Esophagus muscularis mucosa (tissue), 4 donors: ENCODE results near the gene UBE2Z. TPM values are rescaled to one million over a fixed set of nuclear protein-coding genes. Genes with fewer than 3 reads are reported as not detected.
A peak's percentile ranks its signal among the peaks of the same experiment; 100 is the strongest.

Source experiments
- DNase-seq: peaks from one replicate; pipeline ENCODE4 v3.0.0-alpha.2; 2017; ENCODE audit errors: extremely low spot score
- H3K27ac ChIP-seq, 4 donors: fragments of 200-600 bp; sonication (generic); replicated peaks in 1 of 4; 1 replicate in 3 of 4; 2 replicates in 1 of 4; pipeline ENCODE4 v1.5.1; 2016 to 2019; ENCODE audit warnings: mild to moderate bottlenecking in 1 of 4
- H3K27me3 ChIP-seq, 4 donors: fragments of 200-600 bp; sonication (generic); one replicate each; pipeline versions ENCODE4 v1.5.1 to v1.6.0; 2016 to 2019
- H3K36me3 ChIP-seq, 4 donors: fragments of 200-600 bp; sonication (generic); one replicate each; pipeline ENCODE4 v1.5.1; 2016 to 2019
- H3K4me1 ChIP-seq, 4 donors: fragments of 200-600 bp; sonication (generic); one replicate each; pipeline ENCODE4 v1.5.1; 2016 to 2019
- H3K4me3 ChIP-seq, 4 donors: fragments of 200-600 bp; sonication (generic); 1 replicate in 2 of 4; 2 replicates in 2 of 4; pipeline ENCODE4 v1.5.1; 2016 to 2019; ENCODE audit warnings: mild to moderate bottlenecking in 4 of 4, moderate library complexity in 1 of 4
- H3K9me3 ChIP-seq, 4 donors: fragments of 200-600 bp; sonication (generic); 1 replicate in 3 of 4; 2 replicates in 1 of 4; pipeline ENCODE4 v1.5.1; 2016 to 2019
- CTCF ChIP-seq, 3 experiments: fragments of 200-600 bp in 2 of 3; fragments of 450-650 bp in 1 of 3; sonication (generic) in 2 of 3; IDR thresholded peaks; one replicate each; pipeline ENCODE4 v1.5.1; 2017 to 2019; ENCODE audit warnings: antibody characterized with exemption in 3 of 3, mild to moderate bottlenecking in 2 of 3, moderate library complexity in 1 of 3
- EP300 ChIP-seq: sonication (generic); formaldehyde crosslinking; IDR thresholded peaks from one replicate; pipeline ENCODE4 v1.6.1; 2017; ENCODE audit warnings: antibody characterized with exemption
- POLR2A ChIP-seq: fragments of 450-650 bp; IDR thresholded peaks from one replicate; pipeline ENCODE4 v1.6.1; 2017; ENCODE audit warnings: antibody characterized with exemption, moderate library complexity, mild to moderate bottlenecking, low read depth
- POLR2AphosphoS5 ChIP-seq, 2 donors: sonication (generic); formaldehyde crosslinking; IDR thresholded peaks; one replicate each; pipeline ENCODE4 v1.6.1; 2017; ENCODE audit warnings: antibody characterized with exemption in 2 of 2
- WGBS: methylation state at CpG from one replicate; pipeline ENCODE4 v1.1.5; 2018; 5-methylcytosine and 5-hydroxymethylcytosine counted together
- intact Hi-C: fragments of 100-400 bp; cut with DNase I; formaldehyde crosslinking; loops from one replicate; pipeline ENCODE4 v1.15.1; 2023
- total RNA-seq, 4 donors: library from RNA; depleted of rRNA; stranded (reverse); fragments of >200 nt; gene quantifications; one replicate each; pipeline versions ENCODE4 v1.1.0 to v1.2.1, GENCODE V29; 2016

Gene UBE2Z
- total RNA-seq, 4 donors from 2014 or later, result 46.4 to 76.4 (median 62.9) TPM

- TF ChIP-seq EP300, result no peak
- TF ChIP-seq POLR2A, result no peak
- TF ChIP-seq CTCF (IDR thresholded peaks at IDR 0.05), result no peak
- TF ChIP-seq POLR2AphosphoS5 (IDR thresholded peaks at IDR 0.05), result no peak
- no peak for DNase-seq
- peaks cover 19 to 39% (median 28%) of the 10 kb centered on the region in 4 donors for H3K4me1 ChIP-seq
- H3K4me3 ChIP-seq, result no peak overlapping the region
- H3K27me3 ChIP-seq, result peaks cover 0 to 18% (median 0%) of the 10 kb centered on the region in 4 donors
- intact Hi-C loops, result no loop called here
- WGBS, result 51% methylated on average over 5 of the region's 5 CpGs
- no peaks in the 10 kb centered on the region for H3K9me3 ChIP-seq
- H3K36me3 ChIP-seq, result no peaks in the 10 kb centered on the region
- H3K27ac ChIP-seq, result peak overlapping the region; percentile 4 to 63 (median 24)
Observed at GRCh38 chr17:48873696-48874443, 34.3 kb upstream of the UBE2Z start.

GRCh38 chr17:48878920-48879898 lies 29.0 kb upstream of the UBE2Z start:
- 21% methylated on average over 12 of the region's 12 CpGs for WGBS
- H3K4me3 ChIP-seq, result no peak overlapping the region
- DNase-seq, result no peak

GRCh38 chr17:48882272-48882671 lies 25.9 kb upstream of the UBE2Z start:
- H3K27me3 ChIP-seq, result peaks cover 0 to 31% (median 0%) of the 10 kb centered on the region in 4 donors
- no peak overlapping the region for H3K27ac ChIP-seq
- intact Hi-C loops, result no loop called here
- H3K36me3 ChIP-seq, result no peaks in the 10 kb centered on the region
- H3K9me3 ChIP-seq, result no peaks in the 10 kb centered on the region
- TF ChIP-seq POLR2A (no peak), CTCF (IDR thresholded peaks at IDR 0.05) (no peak)
- WGBS, result 79% methylated on average over 2 of the region's 2 CpGs
- DNase-seq, result no peak
- H3K4me1 ChIP-seq, result peaks cover 5 to 9% (median 7%) of the 10 kb centered on the region in 4 donors
- H3K4me3 ChIP-seq, result no peak overlapping the region

More at GRCh38 chr17:48878920-48879898, 29.0 kb upstream of the UBE2Z start:
- Histone ChIP-seq H3K9me3 (no peaks in the 10 kb centered on the region), H3K4me1 (no peaks in the 10 kb centered on the region), H3K27me3 (peaks cover 0 to 37% (median 0%) of the 10 kb centered on the region in 4 donors), H3K36me3 (no peaks in the 10 kb centered on the region), H3K27ac (no peak overlapping the region)
- intact Hi-C loops, result loop anchor here (2.0 to 5.0 kb wide), 4 partner anchors 64 to 202 kb away; partner anchors contain the start of gene HOXB13
- TF ChIP-seq POLR2A, result no peak
- TF ChIP-seq POLR2AphosphoS5 (IDR thresholded peaks at IDR 0.05), result no peak
- TF ChIP-seq CTCF (IDR thresholded peaks at IDR 0.05), result peak; percentile 90 to 97 (median 95)

GRCh38 chr17:48883171-48883570 lies 25.0 kb upstream of the UBE2Z start:
- Histone ChIP-seq H3K27me3 (peaks cover 0 to 24% (median 0%) of the 10 kb centered on the region in 4 donors), H3K4me3 (no peak overlapping the region), H3K9me3 (no peaks in the 10 kb centered on the region), H3K4me1 (peaks cover 5 to 9% (median 7%) of the 10 kb centered on the region in 4 donors), H3K27ac (no peak overlapping the region), H3K36me3 (no peaks in the 10 kb centered on the region)
- no peak for DNase-seq
- intact Hi-C loops, result no loop called here
- TF ChIP-seq CTCF (IDR thresholded peaks at IDR 0.05) (no peak), EP300 (no peak), POLR2AphosphoS5 (IDR thresholded peaks at IDR 0.05) (no peak), POLR2A (no peak)
- WGBS, result 57% methylated on average over 10 of the region's 10 CpGs
